Astrocyte (in vitro differentiated cells and primary cell): Measurements from ENCODE around the gene MKKS.

Experiments
- EZH2 ChIP-seq: IDR thresholded peaks from 2 replicates; pipeline ENCODE4 v1.6.1; 2012; ENCODE audit warnings: mild to moderate bottlenecking, low read length, inconsistent platforms; ENCODE audit not compliant: insufficient read depth
- TF ChIP-seq, protein P1 (sequence below): IDR thresholded peaks from 2 replicates; pipeline ENCODE4 v1.5.1; 2011; ENCODE audit warnings: low read depth, mild to moderate bottlenecking, inconsistent platforms, low read length, moderate library complexity; ENCODE audit not compliant: insufficient read depth

DNA sequence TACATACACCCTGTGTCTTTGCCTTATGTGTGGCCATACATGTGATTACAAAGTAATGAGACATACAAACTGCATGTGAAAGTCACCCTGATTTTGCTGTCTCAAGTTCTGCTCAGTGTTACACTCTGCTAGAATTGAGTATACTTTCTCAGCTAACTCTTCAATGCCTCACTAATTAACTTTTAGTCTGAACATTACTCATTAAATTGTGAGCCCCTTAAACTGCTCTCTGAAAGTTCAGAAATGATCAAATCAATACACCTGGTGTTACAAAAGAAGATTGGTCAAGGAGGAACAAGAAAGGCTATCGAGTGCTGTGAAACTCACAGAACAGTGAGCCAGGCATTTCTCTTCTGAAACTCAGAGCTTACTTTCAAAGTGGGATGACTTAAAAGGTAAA, 71.3 kb downstream of the MKKS start:
- TF ChIP-seq, protein P1, sequence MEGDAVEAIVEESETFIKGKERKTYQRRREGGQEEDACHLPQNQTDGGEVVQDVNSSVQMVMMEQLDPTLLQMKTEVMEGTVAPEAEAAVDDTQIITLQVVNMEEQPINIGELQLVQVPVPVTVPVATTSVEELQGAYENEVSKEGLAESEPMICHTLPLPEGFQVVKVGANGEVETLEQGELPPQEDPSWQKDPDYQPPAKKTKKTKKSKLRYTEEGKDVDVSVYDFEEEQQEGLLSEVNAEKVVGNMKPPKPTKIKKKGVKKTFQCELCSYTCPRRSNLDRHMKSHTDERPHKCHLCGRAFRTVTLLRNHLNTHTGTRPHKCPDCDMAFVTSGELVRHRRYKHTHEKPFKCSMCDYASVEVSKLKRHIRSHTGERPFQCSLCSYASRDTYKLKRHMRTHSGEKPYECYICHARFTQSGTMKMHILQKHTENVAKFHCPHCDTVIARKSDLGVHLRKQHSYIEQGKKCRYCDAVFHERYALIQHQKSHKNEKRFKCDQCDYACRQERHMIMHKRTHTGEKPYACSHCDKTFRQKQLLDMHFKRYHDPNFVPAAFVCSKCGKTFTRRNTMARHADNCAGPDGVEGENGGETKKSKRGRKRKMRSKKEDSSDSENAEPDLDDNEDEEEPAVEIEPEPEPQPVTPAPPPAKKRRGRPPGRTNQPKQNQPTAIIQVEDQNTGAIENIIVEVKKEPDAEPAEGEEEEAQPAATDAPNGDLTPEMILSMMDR = no peak
- TF ChIP-seq EZH2 = no peak
